Measurements from ENCODE around the gene NOTCH1.
"Not testable (repeated sequence)": the region's sequence is repeated elsewhere in the genome, so short reads cannot be mapped to it uniquely, and the experiment has no call there.

DNA sequence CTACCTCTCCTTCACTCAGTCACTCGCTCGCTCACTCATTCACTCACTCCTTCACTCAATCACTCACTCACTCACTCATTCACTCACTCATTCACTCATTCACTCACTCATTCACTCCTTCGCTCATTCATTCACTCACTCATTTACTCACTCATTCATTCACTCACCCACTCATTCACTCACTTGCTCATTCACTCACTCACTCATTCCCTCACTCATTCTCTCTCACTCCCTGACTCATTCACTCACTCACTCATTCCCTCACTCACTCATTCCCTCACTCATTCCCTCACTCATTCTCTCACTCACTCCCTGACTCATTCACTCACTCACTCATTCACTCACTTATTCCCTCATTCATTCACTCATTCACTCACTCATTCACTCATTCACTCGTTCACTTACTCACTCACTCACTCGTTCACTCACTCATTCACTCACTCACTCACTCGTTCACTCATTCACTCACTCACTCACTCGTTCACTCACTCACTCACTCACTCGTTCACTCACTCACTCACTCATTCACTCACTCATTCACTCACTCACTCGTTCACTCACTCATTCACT, 33.9 kb upstream of the NOTCH1 start:
- TF ChIP-seq ZNF70 (CRISPR knock-in tag; IDR thresholded peaks at IDR 0.05); PPARA (CRISPR knock-in tag; IDR thresholded peaks at IDR 0.05; ENCODE audit: borderline replicate concordance); RARB (CRISPR knock-in tag; IDR thresholded peaks at IDR 0.05): not testable (repeated sequence)

Measured in SK-N-SH treated with all-trans-retinoic acid at 6 μM for 48 hours (cell line).